Measurements from ENCODE around the gene PHF12. TPM values are rescaled to one million over a fixed set of nuclear protein-coding genes. Genes with fewer than 3 reads are reported as not detected.

Gene PHF12
- total RNA-seq, 1 donor from 2014 or later, result 56.1 TPM

GRCh38 chr17:28953444-28954118, 2.3 kb upstream of the PHF12 start:
- H3K36me3 Mint-ChIP-seq (ENCODE audit: low read depth, unreplicated experiment), result peaks cover 8% of the 10 kb centered on the region
- no peaks in the 10 kb centered on the region for H3K9me3 Mint-ChIP-seq (ENCODE audit: unreplicated experiment)
- H3K4me1 Mint-ChIP-seq (ENCODE audit: unreplicated experiment), result peaks cover under 1% of the 10 kb centered on the region
- H3K4me3 Mint-ChIP-seq (ENCODE audit: unreplicated experiment), result no peak overlapping the region
- peak; percentile 71 for DNase-seq (ENCODE audit: low spot score)
- H3K27me3 Mint-ChIP-seq (ENCODE audit: unreplicated experiment), result peaks cover 2% of the 10 kb centered on the region
- peak; percentile 88 for TF ChIP-seq CTCF (IDR thresholded peaks at IDR 0.05; ENCODE audit: unreplicated experiment)
- H3K27ac Mint-ChIP-seq (ENCODE audit: unreplicated experiment), result no peak overlapping the region

GRCh38 chr17:28951991-28952975, 965 bp upstream of the PHF12 start:
- Mint-ChIP-seq H3K4me3 (ENCODE audit: unreplicated experiment) (no peak overlapping the region), H3K27me3 (ENCODE audit: unreplicated experiment) (peaks cover 2% of the 10 kb centered on the region), H3K36me3 (ENCODE audit: low read depth, unreplicated experiment) (peaks cover 18% of the 10 kb centered on the region), H3K4me1 (ENCODE audit: unreplicated experiment) (peaks cover 11% of the 10 kb centered on the region), H3K27ac (ENCODE audit: unreplicated experiment) (no peak overlapping the region), H3K9me3 (ENCODE audit: unreplicated experiment) (no peaks in the 10 kb centered on the region)
- peak; percentile 85 for DNase-seq (ENCODE audit: low spot score)
- no peak for TF ChIP-seq CTCF (IDR thresholded peaks at IDR 0.05; ENCODE audit: unreplicated experiment)

- H3K4me3 Mint-ChIP-seq (ENCODE audit: unreplicated experiment), result peak overlapping the region; percentile 94
- no peak for TF ChIP-seq CTCF (IDR thresholded peaks at IDR 0.05; ENCODE audit: unreplicated experiment)
- no peak for DNase-seq (ENCODE audit: low spot score)
- H3K27me3 Mint-ChIP-seq (ENCODE audit: unreplicated experiment), result peaks cover 2% of the 10 kb centered on the region
- H3K4me1 Mint-ChIP-seq (ENCODE audit: unreplicated experiment), result peaks cover 16% of the 10 kb centered on the region
- no peak overlapping the region for H3K27ac Mint-ChIP-seq (ENCODE audit: unreplicated experiment)
- no peaks in the 10 kb centered on the region for H3K9me3 Mint-ChIP-seq (ENCODE audit: unreplicated experiment)
- peaks cover 22% of the 10 kb centered on the region for H3K36me3 Mint-ChIP-seq (ENCODE audit: low read depth, unreplicated experiment)
These were observed 428 bp downstream of the PHF12 start for GRCh38 chr17:28950752-28951427.

GRCh38 chr17:28950017-28950751, 1.1 kb downstream of the PHF12 start:
- peaks cover 18% of the 10 kb centered on the region for H3K4me1 Mint-ChIP-seq (ENCODE audit: unreplicated experiment)
- H3K27ac Mint-ChIP-seq (ENCODE audit: unreplicated experiment), result no peak overlapping the region
- TF ChIP-seq CTCF (IDR thresholded peaks at IDR 0.05; ENCODE audit: unreplicated experiment), result no peak
- peaks cover 24% of the 10 kb centered on the region for H3K36me3 Mint-ChIP-seq (ENCODE audit: low read depth, unreplicated experiment)
- H3K4me3 Mint-ChIP-seq (ENCODE audit: unreplicated experiment), result peak overlapping the region; percentile 94
- peak; percentile 50 for DNase-seq (ENCODE audit: low spot score)
- peaks cover 2% of the 10 kb centered on the region for H3K27me3 Mint-ChIP-seq (ENCODE audit: unreplicated experiment)
- no peaks in the 10 kb centered on the region for H3K9me3 Mint-ChIP-seq (ENCODE audit: unreplicated experiment)

Measured in endothelial cell (in vitro differentiated cells).